Right lobe of liver (tissue), 4 donors: ENCODE results near the gene NRCAM.

ENCODE experiments used
- POLR2A ChIP-seq: fragments of 450-650 bp; IDR thresholded peaks from one replicate; pipeline ENCODE4 v1.6.1; 2017; ENCODE audit warnings: antibody characterized with exemption, mild to moderate bottlenecking
- TF ChIP-seq, protein P1 (sequence below), 4 donors: fragments of 200-600 bp in 3 of 4; fragments of 450-650 bp in 1 of 4; IDR thresholded peaks; one replicate each; pipeline versions ENCODE4 v1.5.1 to v1.8.0; 2016 to 2022; ENCODE audit warnings: antibody characterized with exemption in 4 of 4, mild to moderate bottlenecking in 2 of 4
- donor health status: DM: no; HTN: no; CAD: no.
- donor health status: DM: no; HTN: no; CAD: no.
- donor health status: DM: no; HTN: yes; CAD: no.

DNA sequence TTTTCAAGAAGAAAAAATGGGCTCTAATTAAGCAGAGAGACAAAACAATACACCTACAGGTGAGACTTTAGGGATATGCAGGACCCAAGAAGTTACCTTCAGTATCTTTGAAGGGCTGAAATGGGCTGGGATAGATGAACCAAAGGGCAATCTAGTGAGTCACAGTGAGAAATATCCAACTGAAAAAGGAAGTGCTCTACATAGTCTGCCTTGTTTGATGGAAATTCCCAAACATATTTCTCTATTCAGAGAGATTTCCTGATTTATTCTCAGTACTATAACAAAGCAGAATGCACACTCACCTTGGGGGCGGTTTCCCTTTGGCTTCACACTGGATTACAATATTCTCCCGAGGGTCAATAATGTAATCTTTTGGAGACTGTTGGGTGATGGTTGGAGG, 222.0 kb downstream of the NRCAM start:
- no peak for TF ChIP-seq POLR2A
- TF ChIP-seq, protein P1, sequence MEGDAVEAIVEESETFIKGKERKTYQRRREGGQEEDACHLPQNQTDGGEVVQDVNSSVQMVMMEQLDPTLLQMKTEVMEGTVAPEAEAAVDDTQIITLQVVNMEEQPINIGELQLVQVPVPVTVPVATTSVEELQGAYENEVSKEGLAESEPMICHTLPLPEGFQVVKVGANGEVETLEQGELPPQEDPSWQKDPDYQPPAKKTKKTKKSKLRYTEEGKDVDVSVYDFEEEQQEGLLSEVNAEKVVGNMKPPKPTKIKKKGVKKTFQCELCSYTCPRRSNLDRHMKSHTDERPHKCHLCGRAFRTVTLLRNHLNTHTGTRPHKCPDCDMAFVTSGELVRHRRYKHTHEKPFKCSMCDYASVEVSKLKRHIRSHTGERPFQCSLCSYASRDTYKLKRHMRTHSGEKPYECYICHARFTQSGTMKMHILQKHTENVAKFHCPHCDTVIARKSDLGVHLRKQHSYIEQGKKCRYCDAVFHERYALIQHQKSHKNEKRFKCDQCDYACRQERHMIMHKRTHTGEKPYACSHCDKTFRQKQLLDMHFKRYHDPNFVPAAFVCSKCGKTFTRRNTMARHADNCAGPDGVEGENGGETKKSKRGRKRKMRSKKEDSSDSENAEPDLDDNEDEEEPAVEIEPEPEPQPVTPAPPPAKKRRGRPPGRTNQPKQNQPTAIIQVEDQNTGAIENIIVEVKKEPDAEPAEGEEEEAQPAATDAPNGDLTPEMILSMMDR (IDR thresholded peaks at IDR 0.05), result no peak
